Measurements from ENCODE around the gene PIM3.

GRCh38 chr22:49949914-49950292, 10.7 kb upstream of the PIM3 start:
- TF ChIP-seq EZH2 (IDR thresholded peaks at IDR 0.05; ENCODE audit: low read depth) (no peak), CTCF (conservative IDR thresholded peaks at IDR 0.05) (no peak)

Data from PC-9 (cell line).